HepG2 (cell line): ENCODE results near the gene LDAH. TPM values are rescaled to one million over a fixed set of nuclear protein-coding genes. Genes with fewer than 3 reads are reported as not detected.

Source experiments
- AKNA ChIP-seq: sonication (generic); formaldehyde crosslinking; IDR thresholded peaks from 2 replicates; pipeline ENCODE4 v1.4.0; 2020; ENCODE audit warnings: missing genetic modification reagents, borderline replicate concordance
- DMTF1 ChIP-seq: sonication (generic); formaldehyde crosslinking; IDR thresholded peaks from 2 replicates; pipeline ENCODE4 v1.4.0; 2020; ENCODE audit warnings: mild to moderate bottlenecking, missing genetic modification reagents
- MTA3 ChIP-seq: sonication (generic); formaldehyde crosslinking; IDR thresholded peaks from 2 replicates; pipeline ENCODE4 v1.4.0; 2020; ENCODE audit warnings: missing genetic modification reagents
- MTERF4 ChIP-seq: sonication (generic); formaldehyde crosslinking; IDR thresholded peaks from 2 replicates; pipeline ENCODE4 v1.8.0; 2023; ENCODE audit warnings: mild to moderate bottlenecking, missing genetic modification reagents
- MYPOP ChIP-seq: sonication (generic); formaldehyde crosslinking; IDR thresholded peaks from 2 replicates; pipeline ENCODE4 v1.8.1; 2023; ENCODE audit warnings: mild to moderate bottlenecking, moderate library complexity, missing genetic modification reagents
- NFYC ChIP-seq: IDR thresholded peaks from 2 replicates; pipeline ENCODE4 v1.6.1; 2016; ENCODE audit warnings: missing genetic modification reagents, missing compliant biosample characterization
- TOE1 ChIP-seq: sonication (generic); formaldehyde crosslinking; IDR thresholded peaks from 2 replicates; pipeline ENCODE4 v1.4.0; 2020; ENCODE audit warnings: mild to moderate bottlenecking, missing genetic modification reagents
- ZBTB25 ChIP-seq: IDR thresholded peaks from 2 replicates; pipeline ENCODE4 v1.6.1; 2018; ENCODE audit warnings: missing genetic modification reagents
- ZNF142 ChIP-seq: sonication (generic); formaldehyde crosslinking; IDR thresholded peaks from 2 replicates; pipeline ENCODE4 v1.4.0; 2020; ENCODE audit warnings: missing genetic modification reagents
- ZNF468 ChIP-seq: sonication (generic); formaldehyde crosslinking; IDR thresholded peaks from 2 replicates; pipeline ENCODE4 v1.8.0; 2022; ENCODE audit warnings: mild to moderate bottlenecking, moderate library complexity, missing genetic modification reagents
- ZSCAN22 ChIP-seq: sonication (generic); formaldehyde crosslinking; IDR thresholded peaks from 2 replicates; pipeline ENCODE4 v1.4.0; 2020; ENCODE audit warnings: mild to moderate bottlenecking, missing genetic modification reagents
- polyA plus RNA-seq, 8 experiments: library from polyadenylated mRNA; depleted of rRNA in 3 of 8; stranded (reverse) in 7 of 8; unstranded in 1 of 8; fragments of >200 nt; fragmentation: Illumina TruSeq in 4 of 8; extraction: Trizol in 4 of 8; gene quantifications; 2 replicates each; pipeline versions ENCODE4 v1.2.1 to v1.2.3, GENCODE V29; 2011 to 2016; ENCODE audit warnings: low read depth in 4 of 8, missing spikeins in 1 of 8, mixed read lengths in 1 of 8; ENCODE audit not compliant: insufficient read depth in 1 of 8
- total RNA-seq, 5 experiments: library from RNA; depleted of rRNA; stranded (reverse); fragments of >200 nt; fragmentation: Illumina TruSeq; extraction: Trizol; gene quantifications; 2 replicates each; pipeline ENCODE4 v1.2.3, GENCODE V29; 2016; ENCODE audit warnings: low read depth in 1 of 5

LDAH gene
- total and polyA plus RNA-seq, 2 of the 13 experiments (the other 11 are each of a cell fraction or from before 2014, with no cell fraction given) = 28.8 to 46.2 TPM

GRCh38 chr2:20728114-20728758 lies 94.7 kb downstream of the LDAH start (continued):
- TF ChIP-seq AKNA (CRISPR knock-in tag) = no peak
- peak; percentile 33; the same call in 1 of the 2 replicates for TF ChIP-seq ZSCAN22 (CRISPR knock-in tag)
- TF ChIP-seq MYPOP (CRISPR knock-in tag) = peak; percentile 37; the same call in 1 of the 2 replicates
- TF ChIP-seq NFYC (CRISPR knock-in tag) = 0 out of 2 replicates have a peak, but pooled peaks have one; percentile 20
- no peak for TF ChIP-seq ZNF468 (CRISPR knock-in tag)
- TF ChIP-seq ZNF142 (CRISPR knock-in tag) = no peak
- TF ChIP-seq DMTF1 (CRISPR knock-in tag) = no peak
- TF ChIP-seq TOE1 = 0 out of 2 replicates have a peak, but pooled peaks have one; percentile 37
- peak; percentile 85 for TF ChIP-seq ZBTB25 (CRISPR knock-in tag)
- no peak for TF ChIP-seq MTA3 (CRISPR knock-in tag)
- TF ChIP-seq MTERF4 = 0 out of 2 replicates have a peak, but pooled peaks have one; percentile 45
